T-cell (primary cell): Measurements from ENCODE around the gene POLR3F. TPM values are rescaled to one million over a fixed set of nuclear protein-coding genes. Genes with fewer than 3 reads are reported as not detected.
"Not testable (repeated sequence)": the region's sequence is repeated elsewhere in the genome, so short reads cannot be mapped to it uniquely, and the experiment has no call there.

Experiments used
- ATAC-seq, 4 experiments: fragments of 200-7000 bp in 3 of 4; fragments of 150-1000 bp in 1 of 4; cut with Tn5 transposase; replicated peaks in 1 of 4; 1 replicate in 3 of 4; 2 replicates in 1 of 4; pipeline ENCODE4 v1.10.0; 2021; ENCODE audit warnings: moderate library complexity in 3 of 4, mild to moderate bottlenecking in 2 of 4, moderate number of reproducible peaks in 1 of 4
- CTCF ChIA-PET, 2 donors: fragments of 300-600 bp; sonication (Branson Sonifier 250); formaldehyde crosslinking; loops; one replicate each; lab custom pipeline; 2022; ENCODE audit warnings: antibody characterized with exemption in 2 of 2; lab: Charles Lee
- POLR2A ChIA-PET, 2 donors: fragments of 300-600 bp; sonication (Branson Sonifier 250); formaldehyde crosslinking; loops; one replicate each; lab custom pipeline; 2022; ENCODE audit warnings: antibody characterized with exemption in 2 of 2; lab: Charles Lee
- DNase-seq, 35 experiments: peaks; one replicate each; pipeline versions ENCODE4 v3.0.0 to v3.0.0-alpha.2; 2013 to 2023
- H3K27ac ChIP-seq: one replicate; pipeline ENCODE4 v1.5.1; 2013; ENCODE audit warnings: low read length
- H3K27me3 ChIP-seq, 2 experiments: replicated peaks in 1 of 2; 1 replicate in 1 of 2; 2 replicates in 1 of 2; pipeline versions ENCODE4 v1.6.1 to v1.7.0; 2013; ENCODE audit warnings: low read length in 1 of 2, mixed read lengths in 1 of 2; ENCODE audit not compliant: control insufficient read depth in 2 of 2, insufficient read depth in 2 of 2; ENCODE audit errors: extremely low read depth in 1 of 2
- H3K36me3 ChIP-seq, 2 donors: 1 replicate in 1 of 2; 2 replicates in 1 of 2; pipeline versions ENCODE4 v1.6.1 to v1.7.0; 2013; ENCODE audit warnings: low read length in 1 of 2; ENCODE audit not compliant: control insufficient read depth in 2 of 2, insufficient read depth in 1 of 2; ENCODE audit errors: extremely low read depth in 1 of 2
- H3K4me1 ChIP-seq, 2 experiments: 1 replicate in 1 of 2; 2 replicates in 1 of 2; pipeline versions ENCODE4 v1.6.1 to v1.7.0; 2013; ENCODE audit warnings: low read length in 2 of 2, mixed read lengths in 1 of 2; ENCODE audit not compliant: insufficient read depth in 2 of 2, control insufficient read depth in 1 of 2; ENCODE audit errors: extremely low read depth in 1 of 2
- H3K4me3 ChIP-seq, 2 donors: 1 replicate in 1 of 2; 2 replicates in 1 of 2; pipeline versions ENCODE4 v1.5.1 to v1.7.0; 2013; ENCODE audit warnings: mild to moderate bottlenecking in 2 of 2, low read length in 1 of 2, moderate library complexity in 1 of 2; ENCODE audit not compliant: control insufficient read depth in 1 of 2; ENCODE audit errors: extremely low read depth in 1 of 2
- H3K9me3 ChIP-seq: 2 replicates; pipeline ENCODE4 v1.7.0; 2013
- H3K27ac Mint-ChIP-seq, 2 donors: one replicate each; pipeline ENCODE4 v1.8.0; 2020 to 2021; ENCODE audit warnings: mild to moderate bottlenecking in 2 of 2, mixed read lengths in 2 of 2
- H3K27me3 Mint-ChIP-seq, 2 donors: one replicate each; pipeline ENCODE4 v1.8.0; 2021 to 2022; ENCODE audit warnings: mixed read lengths in 2 of 2
- H3K36me3 Mint-ChIP-seq: one replicate; pipeline ENCODE4 v1.8.0; 2021; ENCODE audit warnings: mixed read lengths
- H3K4me1 Mint-ChIP-seq, 3 donors: one replicate each; pipeline ENCODE4 v1.8.0; 2020 to 2022; ENCODE audit warnings: mixed read lengths in 3 of 3, mild to moderate bottlenecking in 1 of 3
- H3K4me3 Mint-ChIP-seq, 3 donors: one replicate each; pipeline ENCODE4 v1.8.0; 2020 to 2022; ENCODE audit warnings: mild to moderate bottlenecking in 3 of 3, mixed read lengths in 3 of 3, moderate library complexity in 3 of 3
- H3K9me3 Mint-ChIP-seq, 3 donors: one replicate each; pipeline ENCODE4 v1.8.0; 2020 to 2022; ENCODE audit warnings: mixed read lengths in 3 of 3
- WGBS: methylation state at CpG from one replicate; pipeline ENCODE4 v1.1.5; 2013; ENCODE audit warnings: missing lambda C conversion rate; ENCODE audit not compliant: insufficient coverage; 5-methylcytosine and 5-hydroxymethylcytosine counted together
- total RNA-seq, 35 experiments: library from RNA in 6 of 35; stranded (reverse) in 6 of 35; fragments of 120-200 nt in 1 of 35; gene quantifications; one replicate each; pipeline versions ENCODE4 v1.2.1 to v1.2.4 and lab custom pipeline; 2013 to 2026

Gene POLR3F
- total RNA-seq, 5 donors from 2014 or later (not counting 1 experiment from before 2014, with no cell fraction given) = 5.9 to 8.8 (median 8.3) TPM

- H3K9me3 Mint-ChIP-seq = no peaks in the 10 kb centered on the region
- POLR2A ChIA-PET = no interaction called here
- CTCF ChIA-PET = interaction anchor here in 1 of 2 donors (0.7 kb wide), 1 partner anchor 62 kb away, joined by 5 read pairs; no protein-coding TSS in a partner anchor
Measured at GRCh38 chr20:18523066-18523465, 55.9 kb downstream of the POLR3F start.

GRCh38 chr20:18524646-18525045 is 57.5 kb downstream of the POLR3F start:
- H3K27ac Mint-ChIP-seq = no peak overlapping the region
- no CpG with 5 or more reads among the region's 1 CpG for WGBS
- POLR2A ChIA-PET = no interaction called here
- Histone ChIP-seq H3K4me3 (no peak overlapping the region), H3K9me3 (no peaks in the 10 kb centered on the region), H3K27ac (no peak overlapping the region), H3K27me3 (no peaks in the 10 kb centered on the region), H3K4me1 (no peaks in the 10 kb centered on the region), H3K36me3 (peaks cover 15 to 55% of the 10 kb centered on the region in 2 donors)
- CTCF ChIA-PET = no interaction called here
- no peaks in the 10 kb centered on the region for H3K9me3 Mint-ChIP-seq
- DNase-seq = no peak
- H3K4me3 Mint-ChIP-seq = no peak overlapping the region
- peaks cover 45% of the 10 kb centered on the region for H3K36me3 Mint-ChIP-seq
- no peaks in the 10 kb centered on the region for H3K27me3 Mint-ChIP-seq
- no peak for ATAC-seq
- H3K4me1 Mint-ChIP-seq = no peaks in the 10 kb centered on the region

More at GRCh38 chr20:18523066-18523465, 55.9 kb downstream of the POLR3F start:
- peaks cover 9 to 39% of the 10 kb centered on the region in 2 donors for H3K36me3 ChIP-seq
- H3K27me3 Mint-ChIP-seq = no peaks in the 10 kb centered on the region
- no peaks in the 10 kb centered on the region for H3K27me3 ChIP-seq
- H3K4me1 ChIP-seq = no peaks in the 10 kb centered on the region
- DNase-seq (no peak), ATAC-seq (no peak)
- no peak overlapping the region for H3K27ac Mint-ChIP-seq
- no peak overlapping the region for H3K4me3 Mint-ChIP-seq
- peaks cover 30% of the 10 kb centered on the region for H3K36me3 Mint-ChIP-seq
- H3K4me1 Mint-ChIP-seq = no peaks in the 10 kb centered on the region
- no peak overlapping the region for H3K4me3 ChIP-seq
- H3K9me3 ChIP-seq = no peaks in the 10 kb centered on the region
- H3K27ac ChIP-seq = no peak overlapping the region
- WGBS = 100% methylated on average over 2 of the region's 2 CpGs

- H3K4me1 Mint-ChIP-seq, H3K27ac ChIP-seq, H3K27me3 ChIP-seq, CTCF ChIA-PET, H3K4me3 Mint-ChIP-seq, H3K9me3 Mint-ChIP-seq, H3K27ac Mint-ChIP-seq, DNase-seq, H3K4me3 ChIP-seq, ATAC-seq, H3K4me1 ChIP-seq, H3K9me3 ChIP-seq, H3K27me3 Mint-ChIP-seq: not testable (repeated sequence)
- H3K36me3 Mint-ChIP-seq = peaks cover 57% of the 10 kb centered on the region
- H3K36me3 ChIP-seq = peaks cover 22 to 72% of the 10 kb centered on the region in 2 donors
- WGBS = 89% methylated on average over 12 of the region's 14 CpGs
- POLR2A ChIA-PET = interaction anchor here in 1 of 2 donors (0.7 kb wide), 1 partner anchor 921 kb away, joined by 4 read pairs; no protein-coding TSS in a partner anchor
Measured at GRCh38 chr20:18526761-18527160, 59.6 kb downstream of the POLR3F start.

- no peak overlapping the region for H3K4me3 Mint-ChIP-seq
- Histone ChIP-seq H3K4me3 (no peak overlapping the region), H3K4me1 (no peaks in the 10 kb centered on the region), H3K27me3 (no peaks in the 10 kb centered on the region), H3K36me3 (peaks cover 28 to 74% of the 10 kb centered on the region in 2 donors), H3K27ac (no peak overlapping the region), H3K9me3 (no peaks in the 10 kb centered on the region)
- 100% methylated on average over 1 of the region's 2 CpGs for WGBS
- peaks cover 63% of the 10 kb centered on the region for H3K36me3 Mint-ChIP-seq
- POLR2A ChIA-PET = interaction anchor here (0.7 to 1.0 kb wide), 2 partner anchors 18 to 922 kb away, joined by 3 to 4 read pairs; no protein-coding TSS in a partner anchor
- CTCF ChIA-PET = no interaction called here
- no peaks in the 10 kb centered on the region for H3K27me3 Mint-ChIP-seq
- no peaks in the 10 kb centered on the region for H3K9me3 Mint-ChIP-seq
- ATAC-seq (no peak), DNase-seq (no peak)
- H3K4me1 Mint-ChIP-seq = no peaks in the 10 kb centered on the region
- H3K27ac Mint-ChIP-seq = no peak overlapping the region
Measured at GRCh38 chr20:18527339-18527738, 60.1 kb downstream of the POLR3F start.

GRCh38 chr20:18527836-18528235 is 60.6 kb downstream of the POLR3F start:
- Histone ChIP-seq H3K4me3 (no peak overlapping the region), H3K27me3 (no peaks in the 10 kb centered on the region), H3K9me3 (no peaks in the 10 kb centered on the region), H3K27ac (no peak overlapping the region), H3K36me3 (peaks cover 30 to 79% of the 10 kb centered on the region in 2 donors), H3K4me1 (no peaks in the 10 kb centered on the region)
- DNase-seq (no peak), ATAC-seq (no peak)
- H3K4me3 Mint-ChIP-seq = no peak overlapping the region
- H3K9me3 Mint-ChIP-seq = no peaks in the 10 kb centered on the region
- no peaks in the 10 kb centered on the region for H3K27me3 Mint-ChIP-seq
- 93% methylated on average over 2 of the region's 2 CpGs for WGBS
- ChIA-PET CTCF (no interaction called here), POLR2A (interaction anchor here in 1 of 2 donors (1.0 kb wide), 1 partner anchor 18 kb away, joined by 3 read pairs; no protein-coding TSS in a partner anchor)
- H3K4me1 Mint-ChIP-seq = no peaks in the 10 kb centered on the region
- H3K36me3 Mint-ChIP-seq = peaks cover 68% of the 10 kb centered on the region
- no peak overlapping the region for H3K27ac Mint-ChIP-seq

GRCh38 chr20:18529041-18529440 is 61.9 kb downstream of the POLR3F start:
- Histone ChIP-seq H3K4me1 (no peaks in the 10 kb centered on the region), H3K27ac (no peak overlapping the region), H3K36me3 (peaks cover 30 to 91% of the 10 kb centered on the region in 2 donors), H3K9me3 (no peaks in the 10 kb centered on the region), H3K4me3 (no peak overlapping the region), H3K27me3 (no peaks in the 10 kb centered on the region)
- Mint-ChIP-seq H3K4me3 (no peak overlapping the region), H3K4me1 (no peaks in the 10 kb centered on the region), H3K9me3 (no peaks in the 10 kb centered on the region), H3K36me3 (peaks cover 73% of the 10 kb centered on the region), H3K27me3 (no peaks in the 10 kb centered on the region), H3K27ac (no peak overlapping the region)
- DNase-seq (no peak), ATAC-seq (no peak)
- ChIA-PET POLR2A (interaction anchor here (0.5 kb wide), 2 partner anchors 22 to 46 kb away, joined by 5 to 9 read pairs; no protein-coding TSS in a partner anchor), CTCF (interaction anchor here (0.5 to 0.9 kb wide), 2 partner anchors 14 to 111 kb away, joined by 3 read pairs; no protein-coding TSS in a partner anchor)
